K562 treated with DMSO at 1 percent for 48 hours (cell line): ENCODE measurements around the gene CCNQ. TPM values are rescaled to one million over a fixed set of nuclear protein-coding genes. Genes with fewer than 3 reads are reported as not detected.

Source experiments
- total RNA-seq: library from RNA; unstranded; fragments of 300-600 nt; gene quantifications from 2 replicates; pipeline ENCODE4 v1.2.3, GENCODE V29; 2022; ENCODE audit warnings: low replicate concordance; ENCODE audit errors: extremely low read depth

CCNQ gene
- not detected in 2 replicates for total RNA-seq

DNA sequence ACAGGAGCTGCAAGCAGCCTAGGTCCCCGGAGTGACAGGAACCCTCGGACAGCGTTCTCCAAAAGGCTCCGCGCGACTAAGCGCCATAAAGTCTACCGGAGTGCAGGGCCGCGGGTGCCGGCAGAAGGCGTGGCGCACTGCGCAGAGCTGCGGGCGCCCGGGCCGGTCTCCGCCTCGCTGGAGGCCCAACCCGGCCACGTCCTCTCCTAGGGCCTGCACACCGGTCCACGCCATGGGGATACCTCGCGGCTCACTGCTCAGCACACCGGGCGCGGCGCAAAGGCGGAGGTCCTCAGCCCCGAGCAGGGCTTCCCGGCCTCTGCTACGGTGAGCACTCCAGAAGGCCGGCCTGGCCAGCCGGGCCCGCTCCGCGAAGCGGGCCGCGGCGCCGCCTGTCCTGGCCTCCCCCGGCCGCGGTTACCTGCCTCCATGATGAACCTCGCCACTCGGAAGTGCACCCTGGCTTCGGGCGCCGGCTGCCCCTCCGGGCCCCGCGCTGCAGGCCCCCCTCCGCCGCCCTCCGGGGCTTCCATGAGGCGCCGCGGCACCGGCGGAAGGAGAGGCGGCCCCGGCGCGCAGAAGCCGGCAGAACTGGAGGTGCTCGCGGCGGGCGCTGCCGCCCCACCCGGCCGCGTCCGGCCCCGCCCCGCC lies at the start of gene CCNQ:
Gene CCNQ, minus strand, starts transcription at position 599 of the 651 bp plus-strand sequence. Its CDS starts 66 bp downstream, at position 533.

DNA sequence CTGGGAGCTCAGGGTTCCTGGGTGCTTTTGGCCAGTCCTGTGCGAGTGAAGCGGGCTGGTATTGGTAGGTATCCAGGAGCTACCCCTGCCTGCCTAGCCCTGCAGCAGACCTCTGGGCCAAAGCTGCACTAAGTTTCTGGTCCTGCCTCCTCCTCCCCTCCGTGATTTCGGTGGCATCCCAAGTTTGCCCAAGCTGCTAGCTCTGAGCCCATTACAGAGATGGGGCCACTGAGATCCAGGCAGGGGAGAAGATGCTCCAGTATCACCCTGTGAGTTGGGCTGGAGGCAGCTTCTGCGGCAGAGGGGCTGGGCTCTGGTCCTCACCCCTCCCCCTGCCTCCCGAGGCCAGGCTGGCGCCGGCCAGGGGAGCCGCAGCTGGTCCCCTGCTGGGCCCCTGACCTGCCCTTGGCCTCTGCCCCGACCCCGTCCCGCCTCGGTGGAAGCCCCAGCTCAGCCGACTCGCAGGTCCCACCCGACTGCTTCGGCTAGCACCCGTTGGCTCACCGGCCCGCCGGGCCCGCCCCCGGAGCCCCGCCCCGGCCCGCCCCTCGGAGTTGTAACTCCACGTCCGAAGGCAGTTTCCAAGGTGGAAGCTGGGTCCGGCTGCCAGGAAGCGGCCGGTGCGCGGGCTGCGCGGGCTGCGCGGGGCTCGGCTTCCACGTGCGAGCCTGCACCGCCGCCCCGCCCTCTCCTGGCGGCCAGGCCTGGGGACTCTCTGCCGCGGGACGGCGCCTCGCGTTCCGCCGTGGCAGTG lies 47.9 kb upstream of the CCNQ start, which contains the start of gene DUSP9:
Gene DUSP9, plus strand, starts transcription at position 584 of the 754 bp plus-strand sequence. CDS start 751 bp downstream, outside the sequence.

Other genes with a start within 250 kb of the CCNQ start
- gene PNMA6E, start 197.8 kb downstream of the CCNQ start, total RNA-seq, result not detected in 2 replicates
- gene ZFP92, start 187.7 kb downstream of the CCNQ start, total RNA-seq, result not detected in 2 replicates
- not detected in 2 replicates for gene TREX2, start 153.1 kb downstream of the CCNQ start, total RNA-seq
- gene HAUS7, start 128.6 kb downstream of the CCNQ start, total RNA-seq, result not detected in 2 replicates
- gene BGN, start 104.2 kb downstream of the CCNQ start, total RNA-seq, result not detected in 2 replicates
- not detected in 2 replicates for gene ATP2B3, start 81.5 kb downstream of the CCNQ start, total RNA-seq
- gene DUSP9, start 48.1 kb upstream of the CCNQ start, total RNA-seq, result not detected in 2 replicates
- not detected in 2 replicates for gene PNCK, start 74.7 kb upstream of the CCNQ start, total RNA-seq
- not detected in 2 replicates for gene SLC6A8, start 88.8 kb upstream of the CCNQ start, total RNA-seq
- gene BCAP31, start 125.2 kb upstream of the CCNQ start, total RNA-seq, result 306 TPM in 1 of 2 replicates, not detected in the other
- not detected in 2 replicates for gene ABCD1, start 125.7 kb upstream of the CCNQ start, total RNA-seq
- gene PLXNB3, start 165.1 kb upstream of the CCNQ start, total RNA-seq, result not detected in 2 replicates
- gene SRPK3, start 181.9 kb upstream of the CCNQ start, total RNA-seq, result not detected in 2 replicates
- not detected in 2 replicates for gene IDH3G, start 195.2 kb upstream of the CCNQ start, total RNA-seq
- gene SSR4, start 195.5 kb upstream of the CCNQ start, total RNA-seq, result 1,814 TPM in 1 of 2 replicates, not detected in the other
- gene PDZD4, start 231.4 kb upstream of the CCNQ start, total RNA-seq, result not detected in 2 replicates